DOHH2 (cell line): Measurements from ENCODE around the gene MAGI1.

Experiments used
- CTCF ChIP-seq: fragments of 200-600 bp; sonication (generic); IDR thresholded peaks from one replicate; pipeline ENCODE4 v1.5.1; 2014; ENCODE audit warnings: antibody characterized with exemption, mild to moderate bottlenecking, low read depth, low read length; ENCODE audit not compliant: poor library complexity, severe bottlenecking
- EZH2phosphoT487 ChIP-seq: fragments of 200-600 bp; sonication (generic); IDR thresholded peaks from 2 replicates; pipeline ENCODE4 v1.6.1; 2017; ENCODE audit warnings: borderline replicate concordance, mild to moderate bottlenecking, antibody characterized with exemption, low read length, moderate library complexity, mixed read lengths

- no peak for TF ChIP-seq CTCF
- TF ChIP-seq EZH2phosphoT487 = no peak
Measured at GRCh38 chr3:65814845-65815578, 223.7 kb downstream of the MAGI1 start.
